ENCODE measurements around the gene IZUMO1R.

DNA sequence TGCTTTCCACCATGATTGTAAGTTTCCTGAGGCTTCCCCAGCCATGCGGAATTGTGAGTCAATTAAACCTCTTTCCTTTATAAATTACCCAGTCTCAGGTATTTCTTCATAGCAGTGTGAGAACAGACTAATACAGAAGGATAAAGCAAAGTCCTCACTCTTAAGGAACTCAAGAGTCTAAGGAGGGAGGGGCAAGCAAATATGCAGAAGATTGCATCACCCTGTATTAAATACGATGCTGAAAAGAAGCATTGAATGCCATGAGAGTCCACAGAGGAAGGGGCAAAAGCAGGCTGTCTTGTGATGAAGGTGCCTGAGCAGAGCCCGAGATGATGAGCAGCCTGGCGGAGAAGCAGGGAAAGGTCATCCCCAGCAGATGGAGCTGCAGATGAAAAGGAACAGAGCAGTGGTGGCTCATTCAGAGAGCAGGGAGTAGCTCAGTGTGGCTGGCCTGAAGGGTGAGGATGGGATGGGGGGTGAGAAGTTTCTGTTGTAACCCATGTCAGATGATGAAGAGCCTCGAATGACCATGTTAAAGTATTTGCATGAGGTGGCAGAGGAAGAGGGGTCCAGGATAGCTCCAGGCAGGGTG lies 6.3 kb upstream of the IZUMO1R start:
- TF ChIP-seq, protein P1, sequence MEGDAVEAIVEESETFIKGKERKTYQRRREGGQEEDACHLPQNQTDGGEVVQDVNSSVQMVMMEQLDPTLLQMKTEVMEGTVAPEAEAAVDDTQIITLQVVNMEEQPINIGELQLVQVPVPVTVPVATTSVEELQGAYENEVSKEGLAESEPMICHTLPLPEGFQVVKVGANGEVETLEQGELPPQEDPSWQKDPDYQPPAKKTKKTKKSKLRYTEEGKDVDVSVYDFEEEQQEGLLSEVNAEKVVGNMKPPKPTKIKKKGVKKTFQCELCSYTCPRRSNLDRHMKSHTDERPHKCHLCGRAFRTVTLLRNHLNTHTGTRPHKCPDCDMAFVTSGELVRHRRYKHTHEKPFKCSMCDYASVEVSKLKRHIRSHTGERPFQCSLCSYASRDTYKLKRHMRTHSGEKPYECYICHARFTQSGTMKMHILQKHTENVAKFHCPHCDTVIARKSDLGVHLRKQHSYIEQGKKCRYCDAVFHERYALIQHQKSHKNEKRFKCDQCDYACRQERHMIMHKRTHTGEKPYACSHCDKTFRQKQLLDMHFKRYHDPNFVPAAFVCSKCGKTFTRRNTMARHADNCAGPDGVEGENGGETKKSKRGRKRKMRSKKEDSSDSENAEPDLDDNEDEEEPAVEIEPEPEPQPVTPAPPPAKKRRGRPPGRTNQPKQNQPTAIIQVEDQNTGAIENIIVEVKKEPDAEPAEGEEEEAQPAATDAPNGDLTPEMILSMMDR (IDR thresholded peaks at IDR 0.05), result no peak
- TF ChIP-seq POLR2AphosphoS5 (IDR thresholded peaks at IDR 0.05), result no peak
- no peak for TF ChIP-seq POLR2A (IDR thresholded peaks at IDR 0.05; ENCODE audit: low read depth)
- no peak for TF ChIP-seq EP300 (IDR thresholded peaks at IDR 0.05)

Measured in esophagus muscularis mucosa (tissue), 4 donors.